ENCODE data around the gene GDE1.

Gene GDE1

DNA sequence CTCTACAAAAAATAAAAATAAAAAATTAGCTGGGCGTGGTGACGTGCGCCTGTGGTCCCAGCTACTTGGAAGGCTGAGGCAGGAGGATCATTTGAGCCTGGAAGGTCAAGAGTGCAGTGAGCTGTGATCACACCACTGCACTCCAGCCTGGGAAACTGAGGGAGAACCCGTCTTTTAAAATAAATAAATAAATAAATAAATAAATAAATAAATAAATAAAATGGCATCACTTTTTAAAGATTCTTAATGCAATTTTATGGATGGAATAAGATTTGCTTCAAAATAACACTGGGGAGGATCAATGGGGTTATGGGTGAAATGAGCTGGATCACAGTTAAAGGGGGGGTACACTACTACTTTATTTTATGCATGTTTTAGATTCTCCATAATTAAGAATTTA lies 14.9 kb downstream of the GDE1 start:
- Histone ChIP-seq H3K36me3 (ENCODE audit: insufficient read depth, low read length) (peaks cover 72% of the 10 kb centered on the region; the same call in 1 of the 2 replicates), H3K79me2 (ENCODE audit: insufficient read depth, low read length) (no peaks in the 10 kb centered on the region), H2AFZ (ENCODE audit: low read length) (no peak overlapping the region), H3F3A (ENCODE audit: low read depth) (no peaks in the 10 kb centered on the region), H3K4me1 (ENCODE audit: insufficient read depth, low read length, poor library complexity, severe bottlenecking) (no peaks in the 10 kb centered on the region), H4K20me1 (ENCODE audit: insufficient read depth, low read length, poor library complexity, severe bottlenecking) (no peaks in the 10 kb centered on the region), H3K4me3 (ENCODE audit: low read length, poor library complexity, severe bottlenecking) (no peak overlapping the region), H3K4me2 (ENCODE audit: low read depth, low read length, poor library complexity, severe bottlenecking) (no peak overlapping the region), H3K27me3 (ENCODE audit: insufficient read depth, low read length, poor library complexity, severe bottlenecking) (no peaks in the 10 kb centered on the region), H3K9me2 (replicated peaks; ENCODE audit: low read depth, low read length) (no peaks in the 10 kb centered on the region), H3K9ac (ENCODE audit: low read depth, low read length, poor library complexity, severe bottlenecking) (no peak overlapping the region), H3K9me3 (ENCODE audit: insufficient read depth, low read depth, low read length) (no peaks in the 10 kb centered on the region)
- TF ChIP-seq CTCF (conservative IDR thresholded peaks at IDR 0.05; ENCODE audit: low read length) (no peak), EZH2phosphoT487 (IDR thresholded peaks at IDR 0.05; ENCODE audit: borderline replicate concordance) (no peak)

GRCh38 chr16:19505600-19506303 lies 16.1 kb downstream of the GDE1 start:
- Histone ChIP-seq H3F3A (ENCODE audit: low read depth) (no peaks in the 10 kb centered on the region), H3K27me3 (ENCODE audit: insufficient read depth, low read length, poor library complexity, severe bottlenecking) (no peaks in the 10 kb centered on the region), H3K79me2 (ENCODE audit: insufficient read depth, low read length) (no peaks in the 10 kb centered on the region), H4K20me1 (ENCODE audit: insufficient read depth, low read length, poor library complexity, severe bottlenecking) (no peaks in the 10 kb centered on the region), H3K4me1 (ENCODE audit: insufficient read depth, low read length, poor library complexity, severe bottlenecking) (no peaks in the 10 kb centered on the region), H3K4me2 (ENCODE audit: low read depth, low read length, poor library complexity, severe bottlenecking) (no peak overlapping the region), H3K9me3 (ENCODE audit: insufficient read depth, low read depth, low read length) (no peaks in the 10 kb centered on the region), H2AFZ (ENCODE audit: low read length) (no peak overlapping the region), H3K9me2 (replicated peaks; ENCODE audit: low read depth, low read length) (no peaks in the 10 kb centered on the region), H3K36me3 (ENCODE audit: insufficient read depth, low read length) (peaks cover 79% of the 10 kb centered on the region; the same call in 1 of the 2 replicates), H3K4me3 (ENCODE audit: low read length, poor library complexity, severe bottlenecking) (no peak overlapping the region), H3K9ac (ENCODE audit: low read depth, low read length, poor library complexity, severe bottlenecking) (no peak overlapping the region)
- no peak for TF ChIP-seq CTCF (conservative IDR thresholded peaks at IDR 0.05; ENCODE audit: low read length)
- no peak for TF ChIP-seq EZH2phosphoT487 (IDR thresholded peaks at IDR 0.05; ENCODE audit: borderline replicate concordance)

DNA sequence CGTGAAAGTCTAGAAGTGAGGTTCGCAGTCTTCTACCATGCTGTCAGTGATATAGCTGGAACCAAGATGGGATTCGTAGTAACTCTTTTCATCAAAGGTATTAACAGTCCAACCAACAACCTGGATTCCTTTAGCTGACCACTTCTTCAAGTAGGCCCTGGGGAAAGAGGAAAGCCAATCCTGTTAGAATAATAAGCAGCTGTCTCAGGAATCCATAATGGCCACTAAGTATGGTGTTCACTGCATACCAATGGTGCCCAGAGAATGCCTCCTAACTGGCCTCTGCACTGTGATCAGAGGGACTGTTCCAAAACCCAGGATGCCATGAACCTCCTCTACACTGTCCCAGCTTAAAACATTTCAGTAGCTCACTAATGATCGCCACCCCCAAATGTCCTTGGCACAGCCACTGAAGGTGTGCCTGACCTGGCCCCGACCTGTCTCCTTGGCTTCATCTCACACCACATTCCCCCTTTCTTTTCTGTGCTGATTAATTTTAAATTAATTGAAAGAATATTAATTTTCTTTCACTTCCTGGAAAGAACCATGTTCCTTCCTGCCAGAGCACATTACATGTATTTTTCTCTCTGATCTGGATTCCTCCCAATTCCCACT lies 18.3 kb downstream of the GDE1 start:
- Histone ChIP-seq H3K27me3 (ENCODE audit: insufficient read depth, low read length, poor library complexity, severe bottlenecking) (no peaks in the 10 kb centered on the region), H3K4me3 (ENCODE audit: low read length, poor library complexity, severe bottlenecking) (no peak overlapping the region), H2AFZ (ENCODE audit: low read length) (no peak overlapping the region), H3K4me1 (ENCODE audit: insufficient read depth, low read length, poor library complexity, severe bottlenecking) (no peaks in the 10 kb centered on the region), H3K9me3 (ENCODE audit: insufficient read depth, low read depth, low read length) (no peaks in the 10 kb centered on the region), H3K9me2 (replicated peaks; ENCODE audit: low read depth, low read length) (no peaks in the 10 kb centered on the region), H3F3A (ENCODE audit: low read depth) (no peaks in the 10 kb centered on the region), H3K4me2 (ENCODE audit: low read depth, low read length, poor library complexity, severe bottlenecking) (no peak overlapping the region), H3K36me3 (ENCODE audit: insufficient read depth, low read length) (peaks cover 78% of the 10 kb centered on the region; the same call in 1 of the 2 replicates), H4K20me1 (ENCODE audit: insufficient read depth, low read length, poor library complexity, severe bottlenecking) (no peaks in the 10 kb centered on the region), H3K79me2 (ENCODE audit: insufficient read depth, low read length) (no peaks in the 10 kb centered on the region), H3K9ac (ENCODE audit: low read depth, low read length, poor library complexity, severe bottlenecking) (no peak overlapping the region)
- no peak for TF ChIP-seq EZH2phosphoT487 (IDR thresholded peaks at IDR 0.05; ENCODE audit: borderline replicate concordance)
- TF ChIP-seq CTCF (conservative IDR thresholded peaks at IDR 0.05; ENCODE audit: low read length), result no peak
